HG03066 (cell line): ENCODE data around the gene MDH1B.
"Not testable (repeated sequence)": the region's sequence is repeated elsewhere in the genome, so short reads cannot be mapped to it uniquely, and the experiment has no call there.

Experiments used
- ATAC-seq: cut with Tn5 transposase; IDR thresholded peaks from one replicate; pipeline ENCODE4 v1.9.1; 2021; ENCODE audit warnings: low read depth; ENCODE audit not compliant: unreplicated experiment

MDH1B gene

GRCh38 chr2:206774871-206775270, 9.7 kb upstream of the MDH1B start:
- ATAC-seq, result no peak

DNA sequence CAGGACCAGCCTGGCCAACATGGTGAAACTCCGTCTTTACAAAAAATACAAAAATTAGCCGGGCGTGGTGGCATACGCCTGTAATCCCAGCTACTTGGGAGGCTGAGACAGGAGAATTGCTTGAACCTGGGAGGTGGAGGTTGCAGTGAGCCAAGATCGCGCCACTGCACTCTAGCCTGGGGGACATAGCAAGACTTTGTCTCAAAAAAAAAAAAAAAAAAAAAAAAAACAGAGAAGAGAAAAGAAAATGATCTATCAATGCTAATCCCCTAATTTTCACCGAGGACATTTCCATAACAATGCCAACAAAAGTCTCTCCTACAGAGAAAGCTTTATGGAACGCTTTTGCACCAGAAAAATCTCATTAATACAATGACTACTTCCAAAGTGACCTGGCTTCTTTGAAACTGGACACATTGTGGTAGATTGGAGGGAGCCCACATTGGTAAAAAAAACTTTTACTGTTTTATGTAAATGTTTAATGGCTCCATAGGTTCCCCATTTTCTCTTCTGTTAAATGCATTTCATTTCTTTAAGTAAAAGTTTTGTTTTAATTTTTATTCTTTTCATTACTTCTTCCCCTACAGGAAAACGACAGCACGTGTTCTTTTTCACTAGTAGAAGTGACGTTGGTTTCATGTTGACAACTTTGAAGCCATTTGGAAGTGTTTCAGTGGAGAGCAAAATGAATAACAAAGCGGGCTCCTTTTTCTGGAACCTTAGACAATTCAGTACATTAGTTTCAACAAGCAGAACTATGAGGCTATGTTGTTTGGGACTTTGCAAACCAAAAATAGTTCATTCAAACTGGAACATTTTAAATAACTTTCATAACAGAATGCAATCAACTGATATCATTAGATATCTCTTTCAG, 1.2 kb upstream of the MDH1B start:
- no peak for ATAC-seq

DNA sequence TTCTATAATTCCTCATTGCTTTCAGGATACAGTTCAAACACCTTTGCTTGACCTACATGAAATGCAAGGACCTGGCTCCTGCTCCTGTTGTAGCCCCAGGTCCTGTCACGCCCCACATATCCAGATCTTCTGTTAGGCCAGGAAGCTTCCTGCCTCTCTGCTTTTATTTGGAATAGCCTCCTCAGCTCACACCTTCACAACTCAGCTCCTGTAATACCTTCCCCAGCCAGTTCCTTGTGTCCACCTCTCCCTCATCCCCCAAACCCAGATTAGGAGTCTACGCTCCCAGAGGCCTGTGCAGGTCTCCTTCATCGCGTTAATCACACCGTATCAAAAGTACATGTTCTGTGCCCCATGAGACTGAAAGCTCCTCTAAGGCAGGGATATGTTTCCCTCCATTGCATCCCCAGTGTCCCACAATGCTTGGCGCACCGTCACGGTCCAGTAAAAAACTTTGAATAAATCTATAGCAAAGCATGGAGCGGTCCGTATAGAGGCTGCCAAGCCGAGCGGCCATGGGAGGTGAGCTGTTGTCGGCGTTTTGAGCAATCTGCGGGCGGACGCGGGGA, 371 bp downstream of the MDH1B start:
- ATAC-seq, result peak; percentile 33

GRCh38 chr2:206756816-206757215, 8.3 kb downstream of the MDH1B start:
- ATAC-seq, result no peak

DNA sequence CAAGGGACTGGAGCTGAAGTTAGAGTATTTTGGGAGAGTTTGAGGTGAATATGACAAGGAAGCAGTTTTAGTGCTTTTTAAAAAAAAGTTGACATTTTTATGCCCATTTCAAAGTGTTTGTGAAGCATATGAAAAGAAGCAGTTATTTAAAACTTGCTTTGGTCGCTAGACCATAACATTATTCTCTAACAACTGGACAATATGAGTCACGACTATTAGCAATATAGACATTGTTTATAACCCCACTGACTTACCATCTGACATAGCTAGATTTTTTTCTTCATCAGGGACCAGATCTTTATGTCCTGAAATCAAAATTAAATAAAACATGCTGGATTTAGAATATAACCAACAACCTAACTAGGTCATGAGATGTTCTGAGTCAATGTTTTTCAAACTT, 24.3 kb downstream of the MDH1B start:
- ATAC-seq, result no peak

DNA sequence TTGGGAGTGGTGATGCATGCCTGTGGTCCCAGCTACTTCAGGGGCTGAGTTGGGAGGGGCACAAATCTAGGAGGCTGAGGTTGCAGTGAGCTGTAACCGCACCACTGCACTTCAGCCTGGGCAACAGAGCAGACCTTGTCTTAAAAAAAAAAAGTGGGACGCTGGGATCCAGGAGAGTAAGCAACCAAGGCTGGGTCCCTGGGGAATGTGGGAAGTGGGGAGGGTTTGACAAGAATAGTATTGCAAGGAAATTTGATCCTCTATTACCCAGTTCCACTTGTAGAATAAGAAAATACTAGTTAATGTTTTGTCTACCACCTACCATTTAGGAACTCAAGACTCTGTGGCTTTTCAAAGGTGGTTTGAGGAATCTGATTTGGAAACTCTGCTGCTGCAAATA, 25.9 kb downstream of the MDH1B start:
- ATAC-seq, result no peak

DNA sequence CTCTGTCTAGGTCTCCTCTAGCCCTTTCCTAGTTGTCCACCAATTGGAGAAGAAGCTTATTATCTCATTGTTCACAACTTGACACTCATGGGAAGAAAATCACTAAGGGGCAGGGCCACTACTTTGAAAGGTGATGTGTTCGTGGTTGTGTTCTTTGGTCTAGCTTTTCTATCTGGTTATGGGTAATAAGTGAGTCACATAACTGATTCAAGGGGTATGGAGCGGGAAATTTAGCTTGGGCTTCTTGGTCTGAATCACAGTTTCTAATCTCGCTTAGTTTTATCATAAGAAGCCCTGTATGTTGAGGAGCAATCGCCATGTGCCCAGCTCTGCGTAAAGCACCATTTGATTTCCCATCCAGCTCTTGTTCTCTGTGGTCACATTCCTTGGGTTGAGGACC, 28.2 kb downstream of the MDH1B start:
- no peak for ATAC-seq

DNA sequence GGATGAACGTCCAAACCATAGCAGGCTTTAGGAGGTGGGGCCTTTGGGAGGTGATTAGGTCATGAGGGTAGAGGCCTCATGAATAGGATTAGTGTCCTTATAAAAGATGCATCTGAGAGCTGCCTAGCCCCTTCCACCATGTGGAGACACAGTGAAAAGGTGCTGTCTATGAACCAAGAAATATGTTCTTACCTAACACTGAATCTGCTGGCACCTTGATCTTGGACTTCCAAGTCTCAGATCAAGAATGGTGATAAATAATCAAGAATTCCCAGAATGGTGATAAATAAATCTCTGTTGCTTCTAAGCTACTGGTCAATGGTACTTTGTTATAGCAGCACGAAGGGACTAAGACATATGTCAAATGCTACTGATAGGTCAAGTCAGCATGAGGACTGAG, 31.8 kb downstream of the MDH1B start:
- ATAC-seq, result no peak

DNA sequence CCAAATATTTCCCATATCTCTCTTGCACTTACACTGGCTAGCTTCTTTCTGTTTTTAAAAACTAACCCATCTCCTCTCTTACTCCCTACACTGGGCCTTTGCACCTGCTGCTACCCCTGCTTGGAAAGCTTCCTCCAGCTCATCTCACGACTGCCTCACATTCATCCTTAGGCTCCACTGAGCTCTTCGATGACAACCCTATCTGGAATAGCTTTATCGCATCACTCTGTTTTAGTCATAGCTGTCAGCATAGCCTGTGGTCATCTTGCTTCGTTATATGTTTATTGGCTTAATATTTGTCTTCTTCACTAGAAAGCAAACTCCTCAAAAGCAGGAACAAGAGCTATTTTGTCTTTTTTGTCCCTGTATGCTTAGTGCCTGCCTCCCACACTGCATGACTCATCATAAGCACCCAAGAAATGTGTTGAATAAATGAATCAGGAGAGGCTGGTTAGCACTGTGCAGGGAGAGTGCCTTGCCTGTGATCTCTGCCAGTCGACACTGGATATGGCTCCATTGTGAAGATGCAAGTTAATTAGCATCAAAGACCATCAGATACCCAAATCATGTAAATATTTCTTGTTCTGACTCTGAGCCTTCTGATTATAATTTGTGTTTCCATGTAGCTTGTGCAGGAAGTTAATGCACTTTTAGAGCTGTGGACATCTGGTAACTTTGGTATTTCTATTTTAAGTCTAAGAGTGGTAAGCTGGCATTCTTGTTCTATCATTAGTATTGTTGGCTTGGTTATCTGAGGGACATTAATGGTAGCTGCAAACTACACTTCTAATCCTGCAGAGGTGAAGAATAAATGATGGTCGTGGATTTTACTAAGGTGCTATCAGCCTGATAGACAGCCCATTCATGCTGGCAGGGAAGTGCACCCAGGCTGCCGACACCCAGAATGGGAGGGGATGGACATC, 36.6 kb downstream of the MDH1B start:
- ATAC-seq, result no peak

GRCh38 chr2:206727287-206727686, 37.8 kb downstream of the MDH1B start:
- no peak for ATAC-seq

GRCh38 chr2:206723288-206723687, 41.8 kb downstream of the MDH1B start:
- ATAC-seq, result no peak

- ATAC-seq, result peak; percentile 85
These were observed 43.7 kb downstream of the MDH1B start for GRCh38 chr2:206721256-206721920.

GRCh38 chr2:206718296-206718695, 46.8 kb downstream of the MDH1B start, which contains the start of gene DYTN:
DYTN (minus strand) TSS chr2:206718396; CDS start chr2:206718279, 117 bp downstream.
- ATAC-seq, result no peak

- ATAC-seq, result no peak
These were observed 48.5 kb downstream of the MDH1B start for GRCh38 chr2:206716623-206717022.

DNA sequence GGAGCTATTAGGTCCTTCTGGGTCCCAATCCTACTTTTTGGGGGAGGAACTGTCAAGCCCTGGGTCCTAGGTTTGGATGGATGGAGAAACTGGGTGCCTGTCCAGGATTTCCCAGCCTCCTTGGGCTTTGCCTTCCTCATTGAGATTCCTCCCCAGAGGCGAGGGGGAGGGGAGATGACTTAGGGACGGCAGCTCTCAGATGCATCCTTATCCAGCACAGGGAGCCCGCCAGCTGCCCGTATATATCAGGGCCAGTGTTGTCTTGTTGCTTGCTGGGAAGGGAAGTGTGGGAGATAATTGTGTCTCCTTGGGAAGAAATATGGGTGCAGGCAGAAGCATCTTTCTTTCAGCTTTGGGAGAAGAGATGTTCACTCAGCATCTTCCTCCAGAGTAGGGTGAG, 49.9 kb downstream of the MDH1B start:
- ATAC-seq, result not testable (repeated sequence)

DNA sequence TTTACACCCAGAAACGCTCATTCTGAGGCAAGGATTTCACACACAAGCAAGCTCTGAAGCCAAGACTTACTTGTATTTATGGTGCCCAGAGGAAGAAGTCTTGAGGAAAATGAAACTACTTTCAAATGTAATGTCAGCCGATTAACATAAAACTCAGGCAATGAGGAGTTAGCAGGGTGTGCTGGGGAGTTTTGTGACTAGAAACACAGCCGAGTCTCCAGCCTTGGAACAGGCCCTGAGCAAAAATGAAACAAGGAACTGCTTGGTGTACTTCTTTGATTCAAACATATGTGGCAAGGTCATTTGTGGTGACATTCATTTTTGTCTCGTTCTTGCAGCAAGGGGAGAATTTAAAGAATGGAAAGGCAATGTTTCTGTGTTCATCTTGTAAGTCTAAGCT, 51.4 kb downstream of the MDH1B start:
- ATAC-seq, result peak; percentile 60

DNA sequence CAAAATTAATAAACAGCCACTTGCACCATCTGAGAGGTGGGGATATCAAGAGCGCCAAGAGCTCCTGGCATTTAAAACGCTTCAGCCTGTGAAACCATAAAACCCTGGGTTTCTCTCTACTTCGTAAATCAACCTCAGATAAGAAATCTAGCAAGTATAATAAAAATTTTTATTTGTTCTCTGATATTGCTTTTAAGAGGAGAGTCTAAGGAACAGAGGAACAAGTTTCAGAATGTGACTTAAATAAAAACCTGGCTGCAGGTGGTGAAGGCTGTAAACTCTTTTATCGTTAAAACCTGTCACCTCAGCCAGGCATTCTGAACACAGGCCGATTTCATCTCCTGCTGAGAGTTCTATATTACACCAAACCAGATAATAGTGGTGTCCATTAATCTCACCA, 56.8 kb downstream of the MDH1B start:
- ATAC-seq, result no peak

DNA sequence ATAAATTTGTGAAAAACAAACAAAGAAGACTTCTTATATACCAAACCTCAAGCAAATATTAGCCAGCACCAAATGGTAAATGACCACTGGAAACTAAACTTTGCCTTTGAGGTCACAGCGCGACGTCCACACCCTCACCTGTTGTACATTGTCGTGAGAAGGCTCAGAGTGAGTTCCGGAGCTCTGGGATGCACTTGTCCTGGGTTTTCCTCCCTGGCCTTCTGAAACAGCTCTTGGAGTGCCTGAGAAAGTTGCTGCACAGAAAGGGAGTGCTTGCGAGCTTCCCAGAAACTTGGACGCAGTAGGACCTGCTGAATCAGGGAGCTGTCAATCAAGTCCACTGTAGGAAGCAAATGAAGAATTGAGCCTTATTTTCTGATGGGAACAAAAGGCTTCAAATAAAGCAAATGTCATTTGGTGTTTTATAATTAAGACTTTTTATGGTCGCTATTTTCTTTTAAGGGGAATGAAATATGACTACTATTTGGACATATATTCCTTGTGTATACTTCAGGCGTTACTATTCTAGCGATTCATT, 57.9 kb downstream of the MDH1B start:
- ATAC-seq, result no peak

GRCh38 chr2:206701952-206702605, 63.0 kb downstream of the MDH1B start:
- ATAC-seq, result no peak

DNA sequence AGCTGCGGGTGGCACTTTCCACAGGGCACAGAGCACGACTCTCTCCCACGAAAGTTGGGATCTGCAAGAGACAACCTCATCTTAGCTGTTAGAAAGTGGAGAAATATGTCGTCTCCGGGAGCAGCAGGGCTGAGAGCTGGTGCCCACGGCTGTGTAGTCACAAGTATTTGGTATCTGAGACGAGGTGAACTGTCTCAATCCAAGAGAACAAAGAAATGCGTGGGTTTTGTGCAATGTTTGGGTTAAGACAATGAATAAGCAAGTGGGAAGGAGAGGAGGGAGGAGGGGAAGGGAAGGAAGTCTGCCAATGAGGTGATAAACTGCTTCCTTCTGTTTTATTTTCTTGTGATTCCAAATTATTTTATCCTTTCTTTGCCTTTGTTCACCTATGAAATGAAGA, 65.0 kb downstream of the MDH1B start:
- no peak for ATAC-seq
